Measurements from ENCODE around the gene GNAZ.

GNAZ gene

GRCh38 chr22:23155831-23156230 is 85.5 kb downstream of the GNAZ start:
- H2BK5ac ChIP-seq (ENCODE audit: low read depth, low read length, poor library complexity), result no peak overlapping the region
- no peak overlapping the region for H4K12ac ChIP-seq (ENCODE audit: low read depth, low read length)
- WGBS (ENCODE audit: extremely low coverage, insufficient coverage, insufficient read length), result no CpG with 5 or more reads among the region's 9 CpGs
- no peak overlapping the region for H2BK120ac ChIP-seq (ENCODE audit: insufficient read depth, low read length, poor library complexity)
- no peak overlapping the region for H3K23ac ChIP-seq (ENCODE audit: low read length)
- peaks cover 2% of the 10 kb centered on the region for H3K9me3 ChIP-seq (ENCODE audit: insufficient read depth, low read depth, low read length)
- H3K4me1 ChIP-seq (ENCODE audit: control insufficient read depth in 1 of 2, insufficient read depth in 2 of 2, low read length in 2 of 2), result peaks cover 16 to 18% of the 10 kb centered on the region in 2 experiments
- no peaks in the 10 kb centered on the region for H3K27me3 ChIP-seq (ENCODE audit: insufficient read depth, low read length)
- peaks cover 2% of the 10 kb centered on the region for H3K79me2 ChIP-seq (ENCODE audit: control insufficient read depth, insufficient read depth, low read length, poor library complexity)
- no peak overlapping the region for H2AK5ac ChIP-seq (ENCODE audit: low read length)
- H3K14ac ChIP-seq (ENCODE audit: low read length), result no peak overlapping the region
- no peak for DNase-seq
- H3K4me2 ChIP-seq (ENCODE audit: low read length), result no peak overlapping the region
- no peak overlapping the region for H3K4me3 ChIP-seq (ENCODE audit: low read depth, low read length)
- no peak overlapping the region for H3K27ac ChIP-seq (ENCODE audit: low read depth, low read length)
- no peak overlapping the region for H3K18ac ChIP-seq (ENCODE audit: low read length)
- no peaks in the 10 kb centered on the region for H3K36me3 ChIP-seq (ENCODE audit: control insufficient read depth in 1 of 2, insufficient read depth in 2 of 2, low read length in 2 of 2)
- H3K4ac ChIP-seq (ENCODE audit: low read depth, low read length), result no peak overlapping the region
- no peak overlapping the region for H2AFZ ChIP-seq (ENCODE audit: insufficient read depth, low read length, poor library complexity)
- no peak overlapping the region for H2BK12ac ChIP-seq (ENCODE audit: low read length)
- H4K91ac ChIP-seq (ENCODE audit: low read depth, low read length), result no peak overlapping the region
- H4K8ac ChIP-seq (ENCODE audit: low read depth, low read length), result no peak overlapping the region
- H3K9ac ChIP-seq (ENCODE audit: low read length), result no peak overlapping the region
- H3K79me1 ChIP-seq (ENCODE audit: low read length), result peaks cover 4% of the 10 kb centered on the region

- no peak overlapping the region for H3K4me3 ChIP-seq (ENCODE audit: low read depth, low read length)
- H3K27me3 ChIP-seq (ENCODE audit: insufficient read depth, low read length), result no peaks in the 10 kb centered on the region
- DNase-seq, result no peak
- no peak overlapping the region for H2BK12ac ChIP-seq (ENCODE audit: low read length)
- no CpG with 5 or more reads among the region's 8 CpGs for WGBS (ENCODE audit: extremely low coverage, insufficient coverage, insufficient read length)
- peaks cover 2% of the 10 kb centered on the region for H3K79me2 ChIP-seq (ENCODE audit: control insufficient read depth, insufficient read depth, low read length, poor library complexity)
- H3K18ac ChIP-seq (ENCODE audit: low read length), result no peak overlapping the region
- no peak overlapping the region for H3K9ac ChIP-seq (ENCODE audit: low read length)
- H3K14ac ChIP-seq (ENCODE audit: low read length), result no peak overlapping the region
- no peaks in the 10 kb centered on the region for H3K36me3 ChIP-seq (ENCODE audit: control insufficient read depth in 1 of 2, insufficient read depth in 2 of 2, low read length in 2 of 2)
- H2AFZ ChIP-seq (ENCODE audit: insufficient read depth, low read length, poor library complexity), result no peak overlapping the region
- no peak overlapping the region for H4K12ac ChIP-seq (ENCODE audit: low read depth, low read length)
- H2BK5ac ChIP-seq (ENCODE audit: low read depth, low read length, poor library complexity), result no peak overlapping the region
- H3K27ac ChIP-seq (ENCODE audit: low read depth, low read length), result no peak overlapping the region
- peaks cover 2% of the 10 kb centered on the region for H3K9me3 ChIP-seq (ENCODE audit: insufficient read depth, low read depth, low read length)
- H4K8ac ChIP-seq (ENCODE audit: low read depth, low read length), result no peak overlapping the region
- peak overlapping the region; percentile 30 for H4K91ac ChIP-seq (ENCODE audit: low read depth, low read length)
- H3K4me1 ChIP-seq (ENCODE audit: control insufficient read depth in 1 of 2, insufficient read depth in 2 of 2, low read length in 2 of 2), result peaks cover 16 to 18% of the 10 kb centered on the region in 2 experiments
- H2BK120ac ChIP-seq (ENCODE audit: insufficient read depth, low read length, poor library complexity), result no peak overlapping the region
- H3K79me1 ChIP-seq (ENCODE audit: low read length), result peaks cover 4% of the 10 kb centered on the region
- no peak overlapping the region for H3K23ac ChIP-seq (ENCODE audit: low read length)
- no peak overlapping the region for H3K4ac ChIP-seq (ENCODE audit: low read depth, low read length)
- no peak overlapping the region for H2AK5ac ChIP-seq (ENCODE audit: low read length)
- no peak overlapping the region for H3K4me2 ChIP-seq (ENCODE audit: low read length)
Measured at GRCh38 chr22:23156286-23156685, 86.0 kb downstream of the GNAZ start.

GRCh38 chr22:23157560-23158515 is 87.5 kb downstream of the GNAZ start:
- Histone ChIP-seq H3K9me3 (ENCODE audit: insufficient read depth, low read depth, low read length) (peaks cover 2% of the 10 kb centered on the region), H3K23ac (ENCODE audit: low read length) (no peak overlapping the region), H3K27ac (ENCODE audit: low read depth, low read length) (no peak overlapping the region), H2BK120ac (ENCODE audit: insufficient read depth, low read length, poor library complexity) (peak overlapping the region; percentile 40), H3K4me3 (ENCODE audit: low read depth, low read length) (no peak overlapping the region), H3K4ac (ENCODE audit: low read depth, low read length) (no peak overlapping the region), H3K79me2 (ENCODE audit: control insufficient read depth, insufficient read depth, low read length, poor library complexity) (peaks cover 2% of the 10 kb centered on the region), H3K18ac (ENCODE audit: low read length) (peak overlapping the region; percentile 3), H2BK5ac (ENCODE audit: low read depth, low read length, poor library complexity) (no peak overlapping the region), H3K4me1 (ENCODE audit: control insufficient read depth in 1 of 2, insufficient read depth in 2 of 2, low read length in 2 of 2) (peaks cover 10 to 14% of the 10 kb centered on the region in 2 experiments), H4K8ac (ENCODE audit: low read depth, low read length) (no peak overlapping the region), H3K27me3 (ENCODE audit: insufficient read depth, low read length) (no peaks in the 10 kb centered on the region), H2BK12ac (ENCODE audit: low read length) (peak overlapping the region; percentile 8), H3K36me3 (ENCODE audit: control insufficient read depth in 1 of 2, insufficient read depth in 2 of 2, low read length in 2 of 2) (no peaks in the 10 kb centered on the region), H4K91ac (ENCODE audit: low read depth, low read length) (peak overlapping the region; percentile 58), H3K79me1 (ENCODE audit: low read length) (peaks cover 4% of the 10 kb centered on the region), H2AFZ (ENCODE audit: insufficient read depth, low read length, poor library complexity) (no peak overlapping the region), H2AK5ac (ENCODE audit: low read length) (peak overlapping the region; percentile 18), H3K9ac (ENCODE audit: low read length) (no peak overlapping the region), H3K14ac (ENCODE audit: low read length) (peak overlapping the region; percentile 24), H4K12ac (ENCODE audit: low read depth, low read length) (no peak overlapping the region), H3K4me2 (ENCODE audit: low read length) (no peak overlapping the region)
- DNase-seq, result no peak
- no CpG with 5 or more reads among the region's 22 CpGs for WGBS (ENCODE audit: extremely low coverage, insufficient coverage, insufficient read length)

- no peak overlapping the region for H3K14ac ChIP-seq (ENCODE audit: low read length)
- H3K4me3 ChIP-seq (ENCODE audit: low read depth, low read length), result no peak overlapping the region
- H4K8ac ChIP-seq (ENCODE audit: low read depth, low read length), result no peak overlapping the region
- H2AFZ ChIP-seq (ENCODE audit: insufficient read depth, low read length, poor library complexity), result no peak overlapping the region
- no peak overlapping the region for H3K4me2 ChIP-seq (ENCODE audit: low read length)
- peaks cover 2% of the 10 kb centered on the region for H3K9me3 ChIP-seq (ENCODE audit: insufficient read depth, low read depth, low read length)
- no CpG with 5 or more reads among the region's 14 CpGs for WGBS (ENCODE audit: extremely low coverage, insufficient coverage, insufficient read length)
- H3K27me3 ChIP-seq (ENCODE audit: insufficient read depth, low read length), result no peaks in the 10 kb centered on the region
- no peak overlapping the region for H4K12ac ChIP-seq (ENCODE audit: low read depth, low read length)
- no peak overlapping the region for H2BK5ac ChIP-seq (ENCODE audit: low read depth, low read length, poor library complexity)
- H3K4me1 ChIP-seq (ENCODE audit: control insufficient read depth in 1 of 2, insufficient read depth in 2 of 2, low read length in 2 of 2), result peaks cover 10 to 13% of the 10 kb centered on the region in 2 experiments
- H3K27ac ChIP-seq (ENCODE audit: low read depth, low read length), result no peak overlapping the region
- no peaks in the 10 kb centered on the region for H3K36me3 ChIP-seq (ENCODE audit: control insufficient read depth in 1 of 2, insufficient read depth in 2 of 2, low read length in 2 of 2)
- H2BK120ac ChIP-seq (ENCODE audit: insufficient read depth, low read length, poor library complexity), result no peak overlapping the region
- H4K91ac ChIP-seq (ENCODE audit: low read depth, low read length), result no peak overlapping the region
- H3K9ac ChIP-seq (ENCODE audit: low read length), result no peak overlapping the region
- DNase-seq, result no peak
- H3K79me2 ChIP-seq (ENCODE audit: control insufficient read depth, insufficient read depth, low read length, poor library complexity), result peaks cover 2% of the 10 kb centered on the region
- H2AK5ac ChIP-seq (ENCODE audit: low read length), result no peak overlapping the region
- no peak overlapping the region for H2BK12ac ChIP-seq (ENCODE audit: low read length)
- no peak overlapping the region for H3K23ac ChIP-seq (ENCODE audit: low read length)
- H3K4ac ChIP-seq (ENCODE audit: low read depth, low read length), result no peak overlapping the region
- H3K79me1 ChIP-seq (ENCODE audit: low read length), result peaks cover 4% of the 10 kb centered on the region
- H3K18ac ChIP-seq (ENCODE audit: low read length), result no peak overlapping the region
Measured at GRCh38 chr22:23158516-23159290, 88.4 kb downstream of the GNAZ start.
